ENCODE data around the gene TFDP2. TPM values are rescaled to one million over a fixed set of nuclear protein-coding genes. Genes with fewer than 3 reads are reported as not detected.

Gene TFDP2
- total and polyA plus RNA-seq, 2 donors (not counting 1 experiment from before 2014, with no cell fraction given) = 5.5 to 31.7 TPM

GRCh38 chr3:142057331-142057725, 92.0 kb downstream of the TFDP2 start:
- Histone ChIP-seq H3K4me1 (ENCODE audit: control insufficient read depth in 2 of 2, insufficient read depth in 2 of 2, low read length in 2 of 2) (no peaks in the 10 kb centered on the region), H4K20me1 (ENCODE audit: control insufficient read depth, insufficient read depth, low read length, poor library complexity, severe bottlenecking) (no peaks in the 10 kb centered on the region), H3K36me3 (replicated peaks in 1 of 2; ENCODE audit: control extremely low read depth in 1 of 2, control insufficient read depth in 1 of 2, extremely low read depth in 1 of 2, insufficient read depth in 2 of 2, low read length in 1 of 2) (no peaks in the 10 kb centered on the region), H3K4me2 (replicated peaks; ENCODE audit: low read depth, low read length, poor library complexity, severe bottlenecking) (no peak overlapping the region), H3K27ac (ENCODE audit: low read length in 2 of 2) (no peak overlapping the region), H2AFZ (ENCODE audit: insufficient read depth, low read depth, low read length, poor library complexity, severe bottlenecking) (no peak overlapping the region), H3K79me2 (ENCODE audit: control insufficient read depth, insufficient read depth, low read length) (no peaks in the 10 kb centered on the region), H3K27me3 (replicated peaks in 1 of 4; ENCODE audit: control extremely low read depth in 1 of 4, control insufficient read depth in 3 of 4, insufficient read depth in 4 of 4, low read length in 3 of 4) (no peaks in the 10 kb centered on the region), H3K4me3 (ENCODE audit: control extremely low read depth in 1 of 5, extremely low read depth in 1 of 5, insufficient read depth in 1 of 5, low read depth in 2 of 5, low read length in 4 of 5) (no peak overlapping the region), H3K9ac (ENCODE audit: low read length) (no peak overlapping the region), H3K9me3 (ENCODE audit: control extremely low read depth in 1 of 3, control insufficient read depth in 2 of 3, insufficient read depth in 1 of 3, low read length in 2 of 3) (peaks cover 0 to 4% (median 1%) of the 10 kb centered on the region in 3 donors)
- no peaks in the 10 kb centered on the region for H3K4me1 Mint-ChIP-seq
- peaks cover 3% of the 10 kb centered on the region for H3K9me3 Mint-ChIP-seq (ENCODE audit: insufficient read depth)
- TF ChIP-seq EZH2 (IDR thresholded peaks at IDR 0.05; ENCODE audit: borderline replicate concordance, insufficient read depth, low read depth, low read length, poor library complexity, severe bottlenecking) (no peak), CTCF (IDR thresholded peaks at IDR 0.05) (no peak)
- no peak overlapping the region for H3K4me3 Mint-ChIP-seq
- ATAC-seq (ENCODE audit: low read depth) (no peak), DNase-seq (no peak)
- no peak overlapping the region for H3K27ac Mint-ChIP-seq
- ChIA-PET POLR2A (no interaction called here), CTCF (no interaction called here)
- intact Hi-C loops (cut with micrococcal nuclease) = no loop called here
- H3K27me3 Mint-ChIP-seq = no peaks in the 10 kb centered on the region
- WGBS (ENCODE audit: insufficient coverage) = no CpG with 5 or more reads among the region's 2 CpGs

GRCh38 chr3:142056656-142057330, 92.6 kb downstream of the TFDP2 start:
- H3K27ac ChIP-seq (ENCODE audit: low read length in 2 of 2) = no peak overlapping the region
- ATAC-seq (ENCODE audit: low read depth) (no peak), DNase-seq (no peak)
- ChIA-PET POLR2A (no interaction called here), CTCF (no interaction called here)
- no peak overlapping the region for H3K9ac ChIP-seq (ENCODE audit: low read length)
- H3K4me2 ChIP-seq (replicated peaks; ENCODE audit: low read depth, low read length, poor library complexity, severe bottlenecking) = no peak overlapping the region
- H3K4me1 Mint-ChIP-seq = no peaks in the 10 kb centered on the region
- no peak overlapping the region for H3K4me3 Mint-ChIP-seq
- peaks cover 0 to 4% (median 1%) of the 10 kb centered on the region in 3 donors for H3K9me3 ChIP-seq (ENCODE audit: control extremely low read depth in 1 of 3, control insufficient read depth in 2 of 3, insufficient read depth in 1 of 3, low read length in 2 of 3)
- no peaks in the 10 kb centered on the region for H3K27me3 Mint-ChIP-seq
- H3K27me3 ChIP-seq (replicated peaks in 1 of 4; ENCODE audit: control extremely low read depth in 1 of 4, control insufficient read depth in 3 of 4, insufficient read depth in 4 of 4, low read length in 3 of 4) = no peaks in the 10 kb centered on the region
- no peak overlapping the region for H3K27ac Mint-ChIP-seq
- no CpG with 5 or more reads among the region's 2 CpGs for WGBS (ENCODE audit: insufficient coverage)
- H3K9me3 Mint-ChIP-seq (ENCODE audit: insufficient read depth) = peaks cover 3% of the 10 kb centered on the region
- H3K36me3 ChIP-seq (replicated peaks in 1 of 2; ENCODE audit: control extremely low read depth in 1 of 2, control insufficient read depth in 1 of 2, extremely low read depth in 1 of 2, insufficient read depth in 2 of 2, low read length in 1 of 2) = no peaks in the 10 kb centered on the region
- no peak overlapping the region for H3K4me3 ChIP-seq (ENCODE audit: control extremely low read depth in 1 of 5, extremely low read depth in 1 of 5, insufficient read depth in 1 of 5, low read depth in 2 of 5, low read length in 4 of 5)
- no peaks in the 10 kb centered on the region for H3K4me1 ChIP-seq (ENCODE audit: control insufficient read depth in 2 of 2, insufficient read depth in 2 of 2, low read length in 2 of 2)
- H2AFZ ChIP-seq (ENCODE audit: insufficient read depth, low read depth, low read length, poor library complexity, severe bottlenecking) = no peak overlapping the region
- intact Hi-C loops (cut with micrococcal nuclease) = no loop called here
- no peak for TF ChIP-seq CTCF (IDR thresholded peaks at IDR 0.05)
- TF ChIP-seq EZH2 (IDR thresholded peaks at IDR 0.05; ENCODE audit: borderline replicate concordance, insufficient read depth, low read depth, low read length, poor library complexity, severe bottlenecking) = no peak
- H3K79me2 ChIP-seq (ENCODE audit: control insufficient read depth, insufficient read depth, low read length) = no peaks in the 10 kb centered on the region
- no peaks in the 10 kb centered on the region for H4K20me1 ChIP-seq (ENCODE audit: control insufficient read depth, insufficient read depth, low read length, poor library complexity, severe bottlenecking)
